Spleen (tissue), 11 donors: Measurements from ENCODE around the gene TMEM132C. TPM values are rescaled to one million over a fixed set of nuclear protein-coding genes. Genes with fewer than 3 reads are reported as not detected.

Experiments used
- DNase-seq: peaks from one replicate; pipeline ENCODE4 v3.0.0-alpha.2; 2020
- H3K27ac ChIP-seq, 8 donors: fragments of 200-600 bp; sonication (generic) in 7 of 8; 1 replicate in 4 of 8; 2 replicates in 4 of 8; pipeline versions ENCODE4 v1.5.0 to v1.8.0; 2016 to 2021; ENCODE audit warnings: inconsistent platforms in 4 of 8, mild to moderate bottlenecking in 4 of 8, moderate library complexity in 1 of 8
- H3K27me3 ChIP-seq, 7 donors: fragments of 200-600 bp; sonication (generic) in 6 of 7; replicated peaks in 1 of 7; 1 replicate in 4 of 7; 2 replicates in 3 of 7; pipeline versions ENCODE4 v1.5.0 to v1.8.0; 2016 to 2021; ENCODE audit warnings: inconsistent platforms in 3 of 7, mild to moderate bottlenecking in 1 of 7
- H3K36me3 ChIP-seq, 6 donors: fragments of 200-600 bp; sonication (generic) in 5 of 6; 1 replicate in 4 of 6; 2 replicates in 2 of 6; pipeline versions ENCODE4 v1.5.0 to v1.8.0; 2016 to 2021; ENCODE audit warnings: inconsistent platforms in 2 of 6
- H3K4me1 ChIP-seq, 6 donors: fragments of 200-600 bp; sonication (generic) in 5 of 6; 1 replicate in 3 of 6; 2 replicates in 3 of 6; pipeline versions ENCODE4 v1.5.0 to v1.8.0; 2016 to 2021; ENCODE audit warnings: inconsistent platforms in 3 of 6
- H3K4me3 ChIP-seq, 8 donors: fragments of 200-600 bp; sonication (generic) in 7 of 8; 1 replicate in 4 of 8; 2 replicates in 4 of 8; pipeline versions ENCODE4 v1.5.0 to v1.8.0; 2016 to 2021; ENCODE audit warnings: inconsistent platforms in 4 of 8, mild to moderate bottlenecking in 4 of 8, moderate library complexity in 2 of 8
- H3K9me3 ChIP-seq, 8 donors: fragments of 200-600 bp; sonication (generic) in 7 of 8; 1 replicate in 4 of 8; 2 replicates in 4 of 8; pipeline versions ENCODE4 v1.5.0 to v1.8.0; 2016 to 2021; ENCODE audit warnings: inconsistent platforms in 4 of 8
- CTCF ChIP-seq, 11 experiments: fragments of 200-600 bp in 7 of 11; fragments of 450-650 bp in 4 of 11; sonication (generic) in 4 of 11; IDR thresholded peaks in 8 of 11; conservative IDR thresholded peaks in 3 of 11; 1 replicate in 7 of 11; 2 replicates in 4 of 11; pipeline versions ENCODE4 v1.4.0 to v1.8.0; 2016 to 2021; ENCODE audit warnings: antibody characterized with exemption in 11 of 11, inconsistent platforms in 4 of 11, mild to moderate bottlenecking in 1 of 11
- POLR2A ChIP-seq, 3 donors: fragments of 450-650 bp; IDR thresholded peaks; one replicate each; pipeline ENCODE4 v1.5.1; 2017; ENCODE audit warnings: antibody characterized with exemption in 3 of 3, mild to moderate bottlenecking in 1 of 3
- POLR2AphosphoS5 ChIP-seq, 3 donors: sonication (generic); formaldehyde crosslinking; IDR thresholded peaks; one replicate each; pipeline ENCODE4 v1.5.1; 2017; ENCODE audit warnings: antibody characterized with exemption in 3 of 3
- WGBS, 5 donors: extraction: QIAGEN DNeasy Blood & Tissue Kit in 3 of 5; methylation state at CpG; one replicate each; pipeline versions ENCODE4 v1.1.5 to v1.1.7; 2013 to 2018; 5-methylcytosine and 5-hydroxymethylcytosine counted together
- intact Hi-C: fragments of 100-400 bp; cut with DNase I; formaldehyde crosslinking; loops from one replicate; pipeline ENCODE4 v1.15.0; 2023; ENCODE audit warnings: low total_unique reads
- polyA plus RNA-seq, 3 donors: library from polyadenylated mRNA; stranded (reverse); fragments of 200-250 nt; gene quantifications; one replicate each; pipeline ENCODE4 v1.2.1, GENCODE V29; 2013
- total RNA-seq, 7 donors: library from RNA; depleted of rRNA in 3 of 7; stranded (reverse); fragments of >200 nt in 3 of 7; fragmentation: NEBNext Ultra II Directional in 4 of 7; extraction: Animal tissue kit (Norgen Biotek cat#: 25700) in 4 of 7; gene quantifications; one replicate each; pipeline versions ENCODE4 v1.1.0 to v1.2.1, GENCODE V29; 2016 to 2021
- donor health status: healthy with polysubstance abuse.
- donor health status: DM: no; HTN: no; CAD: no; lungs with moderate emphysema.
- donor health status: DM: no; HTN: no; CAD: no.
- donor health status: Bipolar disorder and iron deficiency.
- donor health status: healthy.
- donor health status: DM: no; HTN: no; CAD: no.
- donor health status: DM: yes; HTN: yes; CAD: no.

Gene TMEM132C
- total and polyA plus RNA-seq, 10 donors: 0.08 to 0.83 (median 0.25) TPM; not detected in 4

GRCh38 chr12:128724468-128725046 lies 457.6 kb downstream of the TMEM132C start:
- Histone ChIP-seq H3K9me3 (peaks cover 0 to 5% (median 0%) of the 10 kb centered on the region in 8 donors), H3K4me1 (no peaks in the 10 kb centered on the region), H3K27me3 (peaks cover 0 to 25% (median 0%) of the 10 kb centered on the region in 7 donors), H3K4me3 (no peak overlapping the region), H3K36me3 (no peaks in the 10 kb centered on the region), H3K27ac (no peak overlapping the region)
- no peak for TF ChIP-seq POLR2AphosphoS5 (IDR thresholded peaks at IDR 0.05)
- TF ChIP-seq CTCF (IDR thresholded peaks at IDR 0.05 in 8 of 11, conservative IDR thresholded peaks at IDR 0.05 in 3 of 11): no peak
- no peak for TF ChIP-seq POLR2A (IDR thresholded peaks at IDR 0.05)
- intact Hi-C loops: no loop called here
- 66 to 73% (median 69%) methylated on average over 10 of the region's 10 CpGs for WGBS, 5 donors
- DNase-seq: no peak

GRCh38 chr12:128726886-128727285 lies 459.9 kb downstream of the TMEM132C start:
- peaks cover 0 to 40% (median 0%) of the 10 kb centered on the region in 7 donors for H3K27me3 ChIP-seq
- H3K9me3 ChIP-seq: no peaks in the 10 kb centered on the region
- no peak overlapping the region for H3K27ac ChIP-seq
- no peak for TF ChIP-seq CTCF (IDR thresholded peaks at IDR 0.05 in 8 of 11, conservative IDR thresholded peaks at IDR 0.05 in 3 of 11)
- no peak for TF ChIP-seq POLR2A (IDR thresholded peaks at IDR 0.05)
- TF ChIP-seq POLR2AphosphoS5 (IDR thresholded peaks at IDR 0.05): no peak
- no peaks in the 10 kb centered on the region for H3K36me3 ChIP-seq
- no peak for DNase-seq
- no peak overlapping the region for H3K4me3 ChIP-seq
- 21 to 58% (median 44%) methylated on average over 1 of the region's 1 CpG for WGBS, 5 donors
- intact Hi-C loops: no loop called here
- no peaks in the 10 kb centered on the region for H3K4me1 ChIP-seq

- no peak overlapping the region for H3K4me3 ChIP-seq
- 44 to 55% (median 54%) methylated on average over 8 of the region's 8 CpGs for WGBS, 5 donors
These were observed 460.5 kb downstream of the TMEM132C start for GRCh38 chr12:128727461-128727860.

More at GRCh38 chr12:128727461-128727860, 460.5 kb downstream of the TMEM132C start:
- TF ChIP-seq POLR2AphosphoS5 (IDR thresholded peaks at IDR 0.05) (no peak), CTCF (IDR thresholded peaks at IDR 0.05 in 8 of 11, conservative IDR thresholded peaks at IDR 0.05 in 3 of 11) (no peak), POLR2A (IDR thresholded peaks at IDR 0.05) (no peak)
- no peaks in the 10 kb centered on the region for H3K9me3 ChIP-seq
- no peaks in the 10 kb centered on the region for H3K36me3 ChIP-seq
- H3K27ac ChIP-seq: no peak overlapping the region
- no peaks in the 10 kb centered on the region for H3K4me1 ChIP-seq
- no peak for DNase-seq
- intact Hi-C loops: no loop called here
- peaks cover 0 to 45% (median 0%) of the 10 kb centered on the region in 7 donors for H3K27me3 ChIP-seq
